ENCODE data around the gene PSMC5. TPM values are rescaled to one million over a fixed set of nuclear protein-coding genes. Genes with fewer than 3 reads are reported as not detected.

PSMC5 gene
- total RNA-seq, 1 donor from 2014 or later = 83.7 TPM

- peaks cover 10 to 22% of the 10 kb centered on the region in 2 donors for H3K4me1 ChIP-seq
These were observed 1.7 kb downstream of the PSMC5 start for GRCh38 chr17:63828936-63829335.

GRCh38 chr17:63830278-63830677, 3.0 kb downstream of the PSMC5 start:
- intact Hi-C loops (cut with DNase I) = no loop called here
- Histone ChIP-seq H3K36me3 (peaks cover 64 to 70% of the 10 kb centered on the region in 2 donors), H3K4me1 (peaks cover 10 to 22% of the 10 kb centered on the region in 2 donors), H3K27ac (no peak overlapping the region), H3K4me3 (no peak overlapping the region), H3K9me3 (no peaks in the 10 kb centered on the region), H3K27me3 (no peaks in the 10 kb centered on the region)
- no peak for DNase-seq (ENCODE audit: low spot score in 2 of 2)
- TF ChIP-seq CTCF (IDR thresholded peaks at IDR 0.05) = no peak

More at GRCh38 chr17:63828936-63829335, 1.7 kb downstream of the PSMC5 start:
- Histone ChIP-seq H3K9me3 (no peaks in the 10 kb centered on the region), H3K27ac (no peak overlapping the region), H3K4me3 (peak overlapping the region; percentile 66 to 90), H3K27me3 (no peaks in the 10 kb centered on the region), H3K36me3 (peaks cover 64 to 69% of the 10 kb centered on the region in 2 donors)
- DNase-seq (ENCODE audit: low spot score in 2 of 2) = no peak
- TF ChIP-seq CTCF (IDR thresholded peaks at IDR 0.05) = no peak
- intact Hi-C loops (cut with DNase I) = loop anchor here (5.0 kb wide), 2 partner anchors 277 to 678 kb away; partner anchors contain the start of genes CEP95, DCAF7 and DDX5

- H3K9me3 ChIP-seq = no peaks in the 10 kb centered on the region
- peaks cover 69 to 70% of the 10 kb centered on the region in 2 donors for H3K36me3 ChIP-seq
- DNase-seq (ENCODE audit: low spot score in 2 of 2) = no peak
- intact Hi-C loops (cut with DNase I) = no loop called here
- peaks cover 10 to 16% of the 10 kb centered on the region in 2 donors for H3K4me1 ChIP-seq
- no peaks in the 10 kb centered on the region for H3K27me3 ChIP-seq
- no peak for TF ChIP-seq CTCF (IDR thresholded peaks at IDR 0.05)
- H3K4me3 ChIP-seq = no peak overlapping the region
- no peak overlapping the region for H3K27ac ChIP-seq
These were observed 3.8 kb downstream of the PSMC5 start for GRCh38 chr17:63830904-63831491.

GRCh38 chr17:63831505-63831904, 4.3 kb downstream of the PSMC5 start:
- DNase-seq (ENCODE audit: low spot score in 2 of 2) = no peak
- Histone ChIP-seq H3K27me3 (no peaks in the 10 kb centered on the region), H3K9me3 (no peaks in the 10 kb centered on the region), H3K4me3 (no peak overlapping the region), H3K36me3 (peaks cover 71 to 75% of the 10 kb centered on the region in 2 donors), H3K4me1 (peaks cover 10 to 14% of the 10 kb centered on the region in 2 donors), H3K27ac (no peak overlapping the region)
- intact Hi-C loops (cut with DNase I) = no loop called here
- no peak for TF ChIP-seq CTCF (IDR thresholded peaks at IDR 0.05)

- no peak overlapping the region for H3K4me3 ChIP-seq
- TF ChIP-seq CTCF (IDR thresholded peaks at IDR 0.05) = no peak
- H3K27ac ChIP-seq = no peak overlapping the region
- H3K9me3 ChIP-seq = no peaks in the 10 kb centered on the region
- peaks cover 76 to 79% of the 10 kb centered on the region in 2 donors for H3K36me3 ChIP-seq
- H3K27me3 ChIP-seq = no peaks in the 10 kb centered on the region
- intact Hi-C loops (cut with DNase I) = no loop called here
- no peak for DNase-seq (ENCODE audit: low spot score in 2 of 2)
- H3K4me1 ChIP-seq = peaks cover 10 to 14% of the 10 kb centered on the region in 2 donors
These were observed 4.8 kb downstream of the PSMC5 start for GRCh38 chr17:63832014-63832413.

Data from ascending aorta (tissue), 2 donors.